Glutamatergic neuron (in vitro differentiated cells): Measurements from ENCODE around the gene RALBP1. TPM values are rescaled to one million over a fixed set of nuclear protein-coding genes. Genes with fewer than 3 reads are reported as not detected.

Experiments used
- DNase-seq: peaks from one replicate; pipeline ENCODE4 v3.0.0; 2022
- H3K27ac Mint-ChIP-seq: one replicate; pipeline ENCODE4 v1.8.0; 2020; ENCODE audit warnings: mild to moderate bottlenecking, mixed read lengths, inconsistent platforms; ENCODE audit not compliant: unreplicated experiment
- H3K27me3 Mint-ChIP-seq: one replicate; pipeline ENCODE4 v1.8.0; 2020; ENCODE audit warnings: mild to moderate bottlenecking, moderate library complexity, mixed read lengths, inconsistent platforms; ENCODE audit not compliant: unreplicated experiment
- H3K36me3 Mint-ChIP-seq: one replicate; pipeline ENCODE4 v1.8.0; 2020; ENCODE audit warnings: mild to moderate bottlenecking, mixed read lengths, inconsistent platforms; ENCODE audit not compliant: unreplicated experiment
- H3K4me1 Mint-ChIP-seq: one replicate; pipeline ENCODE4 v1.8.0; 2020; ENCODE audit warnings: mild to moderate bottlenecking, low read depth, mixed read lengths, inconsistent platforms; ENCODE audit not compliant: unreplicated experiment
- H3K4me3 Mint-ChIP-seq: one replicate; pipeline ENCODE4 v1.8.0; 2020; ENCODE audit warnings: mild to moderate bottlenecking, mixed read lengths, inconsistent platforms; ENCODE audit not compliant: unreplicated experiment
- H3K9me3 Mint-ChIP-seq: one replicate; pipeline ENCODE4 v1.8.0; 2020; ENCODE audit warnings: mild to moderate bottlenecking, moderate library complexity, mixed read lengths, inconsistent platforms; ENCODE audit not compliant: unreplicated experiment
- total RNA-seq: library from RNA; stranded (reverse); fragmentation: NEBNext Ultra II Directional; extraction: Animal tissue kit (Norgen Biotek cat#: 25700); gene quantifications from one replicate; pipeline ENCODE4 v1.2.1, GENCODE V29; 2021; ENCODE audit not compliant: unreplicated experiment
- TF ChIP-seq, protein P1 (sequence below): fragments of 200-600 bp; sonication (generic); IDR thresholded peaks from one replicate; pipeline ENCODE4 v1.5.0; 2021; ENCODE audit not compliant: partially characterized antibody, unreplicated experiment

RALBP1 gene
- total RNA-seq, 1 donor from 2014 or later, result 38.1 TPM

DNA sequence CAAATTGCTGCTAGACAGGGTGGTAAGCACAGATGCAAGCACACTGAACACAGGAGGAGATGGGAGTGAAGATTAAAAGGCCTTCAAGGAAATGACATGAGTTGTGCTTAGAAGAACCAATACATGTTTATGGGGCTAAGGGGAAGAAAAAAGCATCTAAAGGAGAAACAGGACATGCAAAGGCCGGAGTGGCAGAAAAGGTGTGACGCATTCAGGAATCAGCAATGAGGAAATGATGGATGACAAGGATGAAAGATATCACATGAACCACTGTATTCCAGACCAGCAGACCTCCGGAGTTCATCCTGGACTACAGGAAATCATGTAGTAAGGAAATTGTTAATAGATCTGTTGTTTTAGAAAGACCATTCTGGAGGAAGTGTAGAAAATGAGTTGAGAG is 96.2 kb downstream of the RALBP1 start:
- TF ChIP-seq, protein P1, sequence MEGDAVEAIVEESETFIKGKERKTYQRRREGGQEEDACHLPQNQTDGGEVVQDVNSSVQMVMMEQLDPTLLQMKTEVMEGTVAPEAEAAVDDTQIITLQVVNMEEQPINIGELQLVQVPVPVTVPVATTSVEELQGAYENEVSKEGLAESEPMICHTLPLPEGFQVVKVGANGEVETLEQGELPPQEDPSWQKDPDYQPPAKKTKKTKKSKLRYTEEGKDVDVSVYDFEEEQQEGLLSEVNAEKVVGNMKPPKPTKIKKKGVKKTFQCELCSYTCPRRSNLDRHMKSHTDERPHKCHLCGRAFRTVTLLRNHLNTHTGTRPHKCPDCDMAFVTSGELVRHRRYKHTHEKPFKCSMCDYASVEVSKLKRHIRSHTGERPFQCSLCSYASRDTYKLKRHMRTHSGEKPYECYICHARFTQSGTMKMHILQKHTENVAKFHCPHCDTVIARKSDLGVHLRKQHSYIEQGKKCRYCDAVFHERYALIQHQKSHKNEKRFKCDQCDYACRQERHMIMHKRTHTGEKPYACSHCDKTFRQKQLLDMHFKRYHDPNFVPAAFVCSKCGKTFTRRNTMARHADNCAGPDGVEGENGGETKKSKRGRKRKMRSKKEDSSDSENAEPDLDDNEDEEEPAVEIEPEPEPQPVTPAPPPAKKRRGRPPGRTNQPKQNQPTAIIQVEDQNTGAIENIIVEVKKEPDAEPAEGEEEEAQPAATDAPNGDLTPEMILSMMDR, result no peak
- no peaks in the 10 kb centered on the region for H3K36me3 Mint-ChIP-seq
- H3K4me1 Mint-ChIP-seq, result peaks cover 1% of the 10 kb centered on the region
- no peaks in the 10 kb centered on the region for H3K27me3 Mint-ChIP-seq
- H3K27ac Mint-ChIP-seq, result no peak overlapping the region
- H3K4me3 Mint-ChIP-seq, result no peak overlapping the region
- H3K9me3 Mint-ChIP-seq, result peaks cover 2% of the 10 kb centered on the region
- DNase-seq, result no peak

- Mint-ChIP-seq H3K27ac (no peak overlapping the region), H3K4me1 (peaks cover 1% of the 10 kb centered on the region), H3K4me3 (no peak overlapping the region), H3K9me3 (no peaks in the 10 kb centered on the region), H3K36me3 (no peaks in the 10 kb centered on the region), H3K27me3 (no peaks in the 10 kb centered on the region)
- DNase-seq, result no peak
- TF ChIP-seq, protein P1, result no peak
Observed at GRCh38 chr18:9574473-9575115, 99.3 kb downstream of the RALBP1 start.

DNA sequence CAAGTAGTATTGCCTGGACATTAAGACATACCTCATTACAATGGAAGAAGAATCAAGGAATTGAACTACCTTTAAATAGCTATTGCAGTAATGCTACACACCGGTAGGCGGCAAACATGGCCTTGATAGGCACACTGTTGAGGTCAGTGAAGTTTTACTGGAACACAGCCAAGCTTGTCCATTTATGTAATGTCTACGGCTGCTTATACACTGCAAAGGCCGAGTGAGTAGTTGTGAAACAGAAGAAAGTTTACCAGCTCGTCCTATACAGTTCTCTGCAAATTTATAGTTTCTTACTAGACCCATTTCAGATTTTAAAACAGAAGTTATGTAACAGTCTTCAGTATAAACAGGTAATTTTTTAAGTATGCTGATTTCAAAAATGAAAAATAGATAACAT is 100.2 kb downstream of the RALBP1 start:
- TF ChIP-seq, protein P1, result peak; percentile 86
- Mint-ChIP-seq H3K9me3 (no peaks in the 10 kb centered on the region), H3K36me3 (no peaks in the 10 kb centered on the region), H3K4me1 (peaks cover 1% of the 10 kb centered on the region), H3K27ac (no peak overlapping the region), H3K4me3 (no peak overlapping the region), H3K27me3 (no peaks in the 10 kb centered on the region)
- DNase-seq, result peak; percentile 56

GRCh38 chr18:9577361-9577760 is 102.0 kb downstream of the RALBP1 start:
- H3K27ac Mint-ChIP-seq, result no peak overlapping the region
- TF ChIP-seq, protein P1, result no peak
- peaks cover 16% of the 10 kb centered on the region for H3K36me3 Mint-ChIP-seq

DNA sequence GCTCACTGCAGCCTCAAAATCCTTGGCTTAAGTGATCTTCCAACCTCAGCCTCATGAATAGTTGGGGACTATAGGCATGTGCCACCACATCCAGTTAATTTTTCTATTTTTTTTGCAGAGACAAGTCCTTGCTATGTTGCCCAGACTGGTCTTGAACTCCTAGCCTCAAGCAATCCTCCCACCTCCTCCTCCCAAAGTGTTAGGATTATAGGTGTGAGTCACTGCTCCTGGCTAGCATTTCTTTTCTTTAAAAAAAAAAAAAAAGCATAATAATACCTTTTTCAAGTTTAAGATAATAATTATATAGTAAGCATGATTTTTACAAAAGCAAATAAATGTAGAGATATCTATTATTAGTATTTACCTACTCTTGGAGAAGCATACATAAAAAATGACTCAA is 103.0 kb downstream of the RALBP1 start:
- Mint-ChIP-seq H3K27me3 (no peaks in the 10 kb centered on the region), H3K36me3 (peaks cover 19% of the 10 kb centered on the region), H3K27ac (no peak overlapping the region), H3K4me3 (no peak overlapping the region), H3K4me1 (peaks cover 1% of the 10 kb centered on the region), H3K9me3 (no peaks in the 10 kb centered on the region)
- TF ChIP-seq, protein P1, result no peak
- DNase-seq, result no peak

More at GRCh38 chr18:9577361-9577760, 102.0 kb downstream of the RALBP1 start:
- no peak for DNase-seq
- peaks cover 1% of the 10 kb centered on the region for H3K4me1 Mint-ChIP-seq
- H3K4me3 Mint-ChIP-seq, result no peak overlapping the region
- H3K27me3 Mint-ChIP-seq, result no peaks in the 10 kb centered on the region
- no peaks in the 10 kb centered on the region for H3K9me3 Mint-ChIP-seq
